Measurements from ENCODE around the gene LRRC32.

DNA sequence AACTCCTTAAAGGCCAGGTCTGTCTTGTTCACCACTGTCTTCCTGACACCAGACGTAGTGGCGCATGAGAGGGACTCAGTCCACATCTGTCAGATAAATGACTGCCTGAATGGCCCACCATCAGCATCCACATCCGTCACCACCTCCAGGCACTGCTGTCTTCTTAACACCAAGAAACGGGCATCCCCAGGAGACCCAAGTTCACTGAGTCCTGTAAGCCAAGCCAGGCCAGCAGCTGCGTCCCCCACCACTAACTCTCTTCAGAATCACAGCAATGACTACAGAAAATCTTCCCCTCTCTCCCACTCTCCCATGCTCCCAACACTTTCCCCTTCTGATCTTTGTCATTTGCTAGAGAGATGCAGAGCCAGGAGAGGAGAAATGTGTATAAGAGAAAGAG, 47.3 kb upstream of the LRRC32 start:
- TF ChIP-seq POLR2A (IDR thresholded peaks at IDR 0.05; ENCODE audit: low read length) (no peak), GATA1 (IDR thresholded peaks at IDR 0.05; ENCODE audit: low read depth, low read length) (no peak)

Measured in erythroblast (primary cell).